ENCODE data around the gene MXD1. TPM values are rescaled to one million over a fixed set of nuclear protein-coding genes. Genes with fewer than 3 reads are reported as not detected.

MXD1 gene
- total RNA-seq, 1 donor = 80.9 TPM

GRCh38 chr2:69918401-69918800 lies 3.5 kb downstream of the MXD1 start:
- Histone ChIP-seq H3K27me3 (ENCODE audit: insufficient read depth, low read length) (no peaks in the 10 kb centered on the region), H3K4me1 (ENCODE audit: insufficient read depth, low read length) (peaks cover 42% of the 10 kb centered on the region), H3K9me3 (ENCODE audit: low read depth, low read length) (no peaks in the 10 kb centered on the region), H3K4me3 (ENCODE audit: low read length) (no peak overlapping the region)

DNA sequence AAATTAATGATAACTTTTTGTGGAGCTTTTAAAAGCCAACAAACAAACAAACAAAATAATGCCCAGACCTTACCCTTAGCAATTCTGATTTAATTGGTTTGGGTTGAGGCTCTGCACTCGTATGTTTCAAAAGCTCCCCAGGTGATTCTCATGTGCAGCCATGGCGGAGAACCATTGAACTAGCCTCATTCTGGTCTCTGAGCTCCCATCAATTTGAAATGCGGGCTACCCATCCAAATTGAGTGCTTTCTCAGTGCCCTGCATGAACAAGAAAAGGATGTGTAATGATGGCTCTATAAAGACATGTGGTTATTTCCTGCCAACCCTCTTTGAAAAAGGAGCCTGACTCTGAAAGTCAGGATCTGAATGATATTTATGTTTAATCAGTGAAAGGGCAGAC lies 8.2 kb downstream of the MXD1 start:
- H3K4me1 ChIP-seq (ENCODE audit: insufficient read depth, low read length) = peaks cover 37% of the 10 kb centered on the region

GRCh38 chr2:69926849-69927515 lies 12.1 kb downstream of the MXD1 start:
- no peaks in the 10 kb centered on the region for H3K9me3 ChIP-seq (ENCODE audit: low read depth, low read length)
- no peak overlapping the region for H3K4me3 ChIP-seq (ENCODE audit: low read length)
- H3K4me1 ChIP-seq (ENCODE audit: insufficient read depth, low read length) = peaks cover 56% of the 10 kb centered on the region
- no peaks in the 10 kb centered on the region for H3K27me3 ChIP-seq (ENCODE audit: insufficient read depth, low read length)

More for the DNA sequence above, 8.2 kb downstream of the MXD1 start:
- H3K27me3 ChIP-seq (ENCODE audit: insufficient read depth, low read length) = no peaks in the 10 kb centered on the region
- H3K4me3 ChIP-seq (ENCODE audit: low read length) = no peak overlapping the region
- H3K9me3 ChIP-seq (ENCODE audit: low read depth, low read length) = no peaks in the 10 kb centered on the region

- H3K27me3 ChIP-seq (ENCODE audit: insufficient read depth, low read length) = no peaks in the 10 kb centered on the region
- no peak overlapping the region for H3K4me3 ChIP-seq (ENCODE audit: low read length)
- H3K4me1 ChIP-seq (ENCODE audit: insufficient read depth, low read length) = peaks cover 83% of the 10 kb centered on the region
- H3K9me3 ChIP-seq (ENCODE audit: low read depth, low read length) = no peaks in the 10 kb centered on the region
These were observed 17.1 kb downstream of the MXD1 start for GRCh38 chr2:69931832-69932595.

DNA sequence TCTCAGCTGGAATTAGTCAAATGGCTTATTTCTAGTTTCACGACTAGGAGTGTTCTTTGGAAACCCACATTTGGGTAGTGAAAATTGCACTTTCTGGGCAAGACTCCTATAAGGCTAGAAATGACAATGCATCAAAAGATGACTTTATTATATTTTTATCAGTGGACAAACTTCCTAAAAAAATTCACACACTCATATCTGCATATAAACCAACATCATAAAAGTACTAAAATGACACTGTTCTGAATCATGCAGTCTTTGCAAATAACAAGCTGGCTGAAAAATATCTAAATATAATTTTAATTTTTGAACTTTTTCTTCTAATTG lies 17.6 kb downstream of the MXD1 start:
- Histone ChIP-seq H3K9me3 (ENCODE audit: low read depth, low read length) (no peaks in the 10 kb centered on the region), H3K4me1 (ENCODE audit: insufficient read depth, low read length) (peaks cover 78% of the 10 kb centered on the region), H3K27me3 (ENCODE audit: insufficient read depth, low read length) (no peaks in the 10 kb centered on the region), H3K4me3 (ENCODE audit: low read length) (no peak overlapping the region)

GRCh38 chr2:69933254-69933828 lies 18.4 kb downstream of the MXD1 start:
- Histone ChIP-seq H3K4me1 (ENCODE audit: insufficient read depth, low read length) (peaks cover 76% of the 10 kb centered on the region), H3K4me3 (ENCODE audit: low read length) (no peak overlapping the region), H3K9me3 (ENCODE audit: low read depth, low read length) (no peaks in the 10 kb centered on the region), H3K27me3 (ENCODE audit: insufficient read depth, low read length) (no peaks in the 10 kb centered on the region)

- Histone ChIP-seq H3K4me1 (ENCODE audit: insufficient read depth, low read length) (peaks cover 69% of the 10 kb centered on the region), H3K4me3 (ENCODE audit: low read length) (no peak overlapping the region), H3K27me3 (ENCODE audit: insufficient read depth, low read length) (no peaks in the 10 kb centered on the region), H3K9me3 (ENCODE audit: low read depth, low read length) (no peaks in the 10 kb centered on the region)
These were observed 19.1 kb downstream of the MXD1 start for GRCh38 chr2:69933839-69934613.

DNA sequence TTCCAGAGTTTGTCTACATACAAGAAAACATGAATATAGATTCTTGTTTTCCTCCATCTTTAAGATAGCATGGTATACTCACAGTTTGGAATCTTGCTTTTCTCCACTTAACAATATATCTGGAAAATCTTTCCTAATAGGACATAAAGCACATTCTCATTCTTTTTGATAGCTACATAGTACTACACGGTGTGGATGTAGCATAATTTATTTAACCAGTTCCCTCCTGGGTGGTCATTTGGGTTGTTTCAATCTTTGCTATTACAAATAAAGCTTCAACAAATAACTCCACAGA lies 19.7 kb downstream of the MXD1 start:
- H3K27me3 ChIP-seq (ENCODE audit: insufficient read depth, low read length) = no peaks in the 10 kb centered on the region
- peaks cover 65% of the 10 kb centered on the region for H3K4me1 ChIP-seq (ENCODE audit: insufficient read depth, low read length)
- no peak overlapping the region for H3K4me3 ChIP-seq (ENCODE audit: low read length)
- no peaks in the 10 kb centered on the region for H3K9me3 ChIP-seq (ENCODE audit: low read depth, low read length)

DNA sequence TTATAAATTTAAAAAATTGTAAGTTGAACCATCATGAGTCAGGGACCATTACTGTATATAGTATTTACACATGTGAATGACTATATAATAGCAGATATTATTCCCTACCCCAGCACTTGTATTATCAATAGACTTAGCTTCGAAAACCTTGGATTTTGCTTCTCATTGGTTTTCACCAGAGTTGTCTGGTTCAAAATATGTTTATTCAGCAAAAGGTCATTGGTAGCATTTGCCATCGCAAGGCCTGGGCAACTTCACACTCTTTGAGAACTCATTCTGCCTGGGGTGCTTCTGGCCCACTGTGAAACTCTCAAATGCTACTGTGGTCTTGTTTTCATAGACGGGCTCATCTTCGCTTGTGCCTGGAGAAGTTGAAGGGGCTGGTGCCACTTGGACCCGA lies 20.1 kb downstream of the MXD1 start:
- H3K9me3 ChIP-seq (ENCODE audit: low read depth, low read length) = no peaks in the 10 kb centered on the region
- no peaks in the 10 kb centered on the region for H3K27me3 ChIP-seq (ENCODE audit: insufficient read depth, low read length)
- no peak overlapping the region for H3K4me3 ChIP-seq (ENCODE audit: low read length)
- H3K4me1 ChIP-seq (ENCODE audit: insufficient read depth, low read length) = peaks cover 65% of the 10 kb centered on the region

DNA sequence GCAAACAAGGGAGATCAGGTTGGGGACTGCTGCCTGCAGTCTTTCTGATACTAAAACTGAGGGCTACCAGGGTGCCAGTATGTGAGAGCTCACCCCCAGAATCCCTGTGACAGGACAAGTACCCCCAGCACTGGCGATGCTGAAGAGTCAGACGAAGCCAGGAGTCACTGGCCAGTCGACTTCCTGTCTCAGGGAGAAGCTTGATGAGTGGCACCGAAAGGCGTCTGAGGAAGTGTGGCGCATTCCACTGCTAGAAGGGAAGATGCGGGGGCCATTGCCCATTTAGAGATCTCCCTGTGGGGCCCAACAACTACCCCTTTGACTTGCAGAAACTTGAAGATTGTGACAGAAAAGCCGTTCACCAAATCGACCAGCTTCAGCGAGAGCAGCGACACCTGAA lies 22.0 kb downstream of the MXD1 start:
- H3K27me3 ChIP-seq (ENCODE audit: insufficient read depth, low read length) = no peaks in the 10 kb centered on the region
- no peak overlapping the region for H3K4me3 ChIP-seq (ENCODE audit: low read length)
- no peaks in the 10 kb centered on the region for H3K9me3 ChIP-seq (ENCODE audit: low read depth, low read length)
- H3K4me1 ChIP-seq (ENCODE audit: insufficient read depth, low read length) = peaks cover 49% of the 10 kb centered on the region

- no peaks in the 10 kb centered on the region for H3K27me3 ChIP-seq (ENCODE audit: insufficient read depth, low read length)
- no peak overlapping the region for H3K4me3 ChIP-seq (ENCODE audit: low read length)
- H3K9me3 ChIP-seq (ENCODE audit: low read depth, low read length) = no peaks in the 10 kb centered on the region
- H3K4me1 ChIP-seq (ENCODE audit: insufficient read depth, low read length) = peaks cover 45% of the 10 kb centered on the region
These were observed 23.1 kb downstream of the MXD1 start for GRCh38 chr2:69937968-69938367.

DNA sequence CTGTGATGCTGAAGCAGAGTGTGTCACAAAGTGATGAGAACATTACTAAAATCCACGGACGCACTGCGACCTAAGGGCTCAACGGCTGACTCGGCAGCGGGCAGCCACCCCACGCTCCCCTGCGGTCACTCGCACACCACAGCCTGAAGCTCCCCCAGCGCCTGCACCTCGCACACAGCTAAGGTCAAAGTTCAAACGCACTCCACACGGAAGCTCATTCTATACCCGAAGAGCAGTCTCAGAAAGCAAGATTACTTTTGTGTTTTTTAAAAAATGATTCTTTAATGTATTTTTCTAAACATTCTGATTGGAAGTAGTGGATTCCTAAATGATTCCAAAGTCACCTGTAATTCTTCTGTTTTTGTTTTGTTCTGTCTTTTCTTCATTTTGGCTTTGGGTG lies 24.8 kb downstream of the MXD1 start:
- H3K9me3 ChIP-seq (ENCODE audit: low read depth, low read length) = no peaks in the 10 kb centered on the region
- peaks cover 45% of the 10 kb centered on the region for H3K4me1 ChIP-seq (ENCODE audit: insufficient read depth, low read length)
- H3K27me3 ChIP-seq (ENCODE audit: insufficient read depth, low read length) = no peaks in the 10 kb centered on the region
- H3K4me3 ChIP-seq (ENCODE audit: low read length) = no peak overlapping the region

DNA sequence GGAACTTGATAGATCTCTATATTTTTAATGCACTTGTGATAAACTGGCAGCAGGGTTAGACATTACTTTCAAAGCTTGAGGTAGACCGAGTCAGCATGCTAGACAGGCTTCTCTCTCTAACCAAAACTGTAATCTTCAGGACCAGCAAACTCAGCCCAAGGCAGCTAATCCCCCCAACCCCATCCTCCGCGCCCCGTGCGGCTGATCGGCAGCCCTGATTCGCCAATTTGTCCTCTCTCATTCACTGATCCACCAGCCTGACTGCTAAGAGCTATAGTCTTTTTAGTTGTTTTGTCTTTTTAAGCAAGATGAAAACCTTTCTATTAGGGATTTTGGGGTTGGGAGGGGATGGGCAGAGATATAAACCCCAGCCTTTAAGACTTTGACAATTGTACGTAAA lies 25.8 kb downstream of the MXD1 start:
- Histone ChIP-seq H3K4me3 (ENCODE audit: low read length) (no peak overlapping the region), H3K9me3 (ENCODE audit: low read depth, low read length) (no peaks in the 10 kb centered on the region), H3K27me3 (ENCODE audit: insufficient read depth, low read length) (no peaks in the 10 kb centered on the region), H3K4me1 (ENCODE audit: insufficient read depth, low read length) (peaks cover 45% of the 10 kb centered on the region)

GRCh38 chr2:69943000-69943842 lies 28.3 kb downstream of the MXD1 start:
- Histone ChIP-seq H3K4me1 (ENCODE audit: insufficient read depth, low read length) (peaks cover 59% of the 10 kb centered on the region), H3K4me3 (ENCODE audit: low read length) (no peak overlapping the region), H3K27me3 (ENCODE audit: insufficient read depth, low read length) (no peaks in the 10 kb centered on the region), H3K9me3 (ENCODE audit: low read depth, low read length) (no peaks in the 10 kb centered on the region)
